HG03520 (cell line): Measurements from ENCODE around the gene RINL.

Source experiments
- ATAC-seq: cut with Tn5 transposase; IDR thresholded peaks from one replicate; pipeline ENCODE4 v1.9.1; 2021; ENCODE audit warnings: mild to moderate bottlenecking, moderate library complexity; ENCODE audit not compliant: unreplicated experiment

RINL gene

GRCh38 chr19:38850436-38850975 is 27.6 kb downstream of the RINL start:
- peak; percentile 66 for ATAC-seq

GRCh38 chr19:38849860-38850435 is 28.1 kb downstream of the RINL start, which contains the start of gene HNRNPL:
TSS of gene HNRNPL (minus strand) at chr19:38849986. CDS start at chr19:38849966, 20 bp downstream.
- peak; percentile 43 for ATAC-seq

- peak; percentile 18 for ATAC-seq
These were observed 28.8 kb downstream of the RINL start for GRCh38 chr19:38849147-38849859.

- ATAC-seq: no peak
These were observed 29.6 kb downstream of the RINL start for GRCh38 chr19:38848299-38849146.

- no peak for ATAC-seq
These were observed 32.0 kb downstream of the RINL start for GRCh38 chr19:38846097-38846496.

GRCh38 chr19:38845374-38846024 is 32.6 kb downstream of the RINL start:
- ATAC-seq: no peak

GRCh38 chr19:38844093-38844686 is 33.9 kb downstream of the RINL start:
- ATAC-seq: no peak

- no peak for ATAC-seq
These were observed 34.8 kb downstream of the RINL start for GRCh38 chr19:38843175-38843758.

GRCh38 chr19:38842439-38843174 is 35.5 kb downstream of the RINL start:
- ATAC-seq: no peak

- ATAC-seq: no peak
These were observed 36.2 kb downstream of the RINL start for GRCh38 chr19:38841787-38842438.

- no peak for ATAC-seq
These were observed 36.8 kb downstream of the RINL start for GRCh38 chr19:38841180-38841766.

- ATAC-seq: no peak
These were observed 37.5 kb downstream of the RINL start for GRCh38 chr19:38840583-38840968.

- no peak for ATAC-seq
These were observed 38.1 kb downstream of the RINL start for GRCh38 chr19:38839816-38840582.

GRCh38 chr19:38838986-38839761 is 38.9 kb downstream of the RINL start:
- ATAC-seq: no peak

GRCh38 chr19:38838208-38838985 is 39.7 kb downstream of the RINL start:
- no peak for ATAC-seq

- no peak for ATAC-seq
These were observed 40.4 kb downstream of the RINL start for GRCh38 chr19:38837656-38838121.
